HCT116 (cell line): Measurements from ENCODE around the gene COL23A1. TPM values are rescaled to one million over a fixed set of nuclear protein-coding genes. Genes with fewer than 3 reads are reported as not detected.

ENCODE experiments used
- ATAC-seq: fragments of 200-7000 bp; cut with Tn5 transposase; 2 replicates; pipeline ENCODE4 v1.9.1; 2020; ENCODE audit warnings: mild to moderate bottlenecking, moderate library complexity
- BruUV-seq: library from RNA; stranded (reverse); fragments of 400-500 nt; replicated peaks from 2 replicates; lab custom pipeline; 2021; lab: Mats Ljungman, UMichigan
- CTCF ChIA-PET: fragments of 300-600 bp; sonication (Branson Sonifier 250); formaldehyde crosslinking; loops from one replicate; lab custom pipeline; 2021; ENCODE audit warnings: antibody characterized with exemption; lab: Charles Lee
- POLR2A ChIA-PET: fragments of 300-600, 350-600 bp; sonication (Branson Sonifier 250); formaldehyde crosslinking; loops from one replicate; lab custom pipeline; 2021; ENCODE audit warnings: antibody characterized with exemption; lab: Charles Lee
- RAD21 ChIA-PET, 2 experiments: fragments of 300-600 bp; sonication (Branson Sonifier 250); formaldehyde crosslinking; loops; one replicate each; lab custom pipeline; 2023; ENCODE audit warnings: low total read pairs in 2 of 2; ENCODE audit not compliant: uncharacterized antibody in 2 of 2, unreplicated experiment in 2 of 2, low non-redundant PET in 1 of 2; lab: Charles Lee
- DNase-seq: peaks from one replicate; pipeline ENCODE4 v3.0.0-alpha.2; 2010; ENCODE audit warnings: low read depth, low spot score
- H2AFZ ChIP-seq: fragments of 200-600 bp; shearing (Covaris generic), sonication (generic); 2 replicates; pipeline ENCODE4 v1.6.1; 2017; ENCODE audit warnings: low read depth, mixed run types, mixed read lengths, antibody characterized with exemption, low read length; ENCODE audit not compliant: poor library complexity, severe bottlenecking
- H3K27ac ChIP-seq: 2 replicates; pipeline ENCODE4 v1.5.1; 2012; ENCODE audit warnings: low read depth, low read length
- H3K27me3 ChIP-seq: fragments of 200-600 bp; sonication (generic); 2 replicates; pipeline ENCODE4 v1.6.1; 2016; ENCODE audit warnings: mixed run types, low read length, mixed read lengths; ENCODE audit not compliant: insufficient read depth
- H3K36me3 ChIP-seq, 2 experiments: fragments of 200-500 bp in 1 of 2; fragments of 200-600 bp in 1 of 2; sonication (Bioruptor generic) in 1 of 2; sonication (generic) in 1 of 2; 2 replicates each; pipeline versions ENCODE4 v1.5.1 to v1.6.1; 2014 to 2016; ENCODE audit warnings: low read length in 2 of 2, inconsistent platforms in 1 of 2, mixed read lengths in 1 of 2, mixed run types in 1 of 2; ENCODE audit not compliant: insufficient read depth in 2 of 2, control insufficient read depth in 1 of 2
- H3K4me1 ChIP-seq, 2 experiments: fragments of 200-600 bp in 1 of 2; sonication (generic) in 1 of 2; 2 replicates each; pipeline versions ENCODE4 v1.5.1 to v1.6.1; 2012 to 2017; ENCODE audit warnings: low read length in 2 of 2, inconsistent platforms in 1 of 2, mild to moderate bottlenecking in 1 of 2, mixed read lengths in 1 of 2, mixed run types in 1 of 2, moderate library complexity in 1 of 2; ENCODE audit not compliant: insufficient read depth in 2 of 2, control insufficient read depth in 1 of 2
- H3K4me2 ChIP-seq: fragments of 200-600 bp; sonication (generic); 2 replicates; pipeline ENCODE4 v1.6.1; 2017; ENCODE audit warnings: mixed run types, low read length, mixed read lengths
- H3K4me3 ChIP-seq, 2 experiments: fragments of 200-600 bp in 1 of 2; sonication (generic) in 1 of 2; replicated peaks in 1 of 2; 2 replicates each; pipeline ENCODE4 v1.5.1; 2011 to 2016; ENCODE audit warnings: low read length in 2 of 2, control low read depth in 1 of 2, low read depth in 1 of 2, mild to moderate bottlenecking in 1 of 2, mixed read lengths in 1 of 2, mixed run types in 1 of 2
- H3K79me2 ChIP-seq: fragments of 200-600 bp; sonication (generic); 2 replicates; pipeline ENCODE4 v1.6.1; 2017; ENCODE audit warnings: mild to moderate bottlenecking, mixed run types, low read length, moderate library complexity, mixed read lengths; ENCODE audit not compliant: insufficient read depth
- H3K9ac ChIP-seq: fragments of 200-600 bp; sonication (generic); 2 replicates; pipeline ENCODE4 v1.6.1; 2016; ENCODE audit warnings: low read length, mixed read lengths
- H3K9me2 ChIP-seq: fragments of 200-600 bp; sonication (generic), shearing (Covaris generic); 2 replicates; pipeline ENCODE4 v1.6.1; 2017; ENCODE audit warnings: mixed run types, mild to moderate bottlenecking, moderate library complexity; ENCODE audit not compliant: insufficient read depth
- H3K9me3 ChIP-seq, 2 experiments: fragments of 200-500 bp in 1 of 2; fragments of 200-600 bp in 1 of 2; sonication (Bioruptor generic) in 1 of 2; sonication (generic) in 1 of 2; 2 replicates each; pipeline ENCODE4 v1.6.1; 2014 to 2017; ENCODE audit warnings: low read length in 2 of 2, mixed read lengths in 2 of 2, inconsistent platforms in 1 of 2, low read depth in 1 of 2, mild to moderate bottlenecking in 1 of 2, mixed run types in 1 of 2, moderate library complexity in 1 of 2; ENCODE audit not compliant: control insufficient read depth in 1 of 2, insufficient read depth in 1 of 2
- H4K20me1 ChIP-seq: fragments of 200-600 bp; sonication (generic), shearing (Covaris generic); 2 replicates; pipeline ENCODE4 v1.6.1; 2017; ENCODE audit warnings: mixed run types, mild to moderate bottlenecking, moderate library complexity; ENCODE audit not compliant: insufficient read depth
- ATF3 ChIP-seq: IDR thresholded peaks from 2 replicates; pipeline ENCODE4 v1.6.1; 2012
- RAD21 ChIP-seq: IDR thresholded peaks from 2 replicates; pipeline ENCODE4 v1.6.1; 2012; ENCODE audit warnings: low read depth, mild to moderate bottlenecking
- SIN3A ChIP-seq: IDR thresholded peaks from 2 replicates; pipeline ENCODE4 v1.6.1; 2012; ENCODE audit warnings: low read depth
- TCF7L2 ChIP-seq: IDR thresholded peaks from 2 replicates; pipeline ENCODE4 v1.7.0; 2011; ENCODE audit warnings: borderline replicate concordance, inconsistent platforms; ENCODE audit not compliant: insufficient read depth, insufficient read length; ENCODE audit errors: extremely low read depth
- ZFX ChIP-seq: fragments of 450-650 bp; IDR thresholded peaks from 2 replicates; pipeline ENCODE4 v1.6.1; 2017
- intact Hi-C: fragments of 100-400 bp; cut with micrococcal nuclease; formaldehyde crosslinking; loops from 2 replicates; pipeline ENCODE4 v1.10.0; 2022
- total RNA-seq: library from RNA; stranded (reverse); gene quantifications from one replicate; pipeline ENCODE4 v1.2.1, GENCODE V29; 2021; ENCODE audit not compliant: unreplicated experiment

Gene COL23A1
- total RNA-seq, 1 experiment from 2014 or later, result not detected

GRCh38 chr5:178514851-178515418 is 75.3 kb downstream of the COL23A1 start:
- Histone ChIP-seq H3K4me1 (no peaks in the 10 kb centered on the region), H3K9me3 (no peaks in the 10 kb centered on the region), H3K27ac (no peak overlapping the region)
- POLR2A ChIA-PET, result no interaction called here
- DNase-seq, result no peak
- TF ChIP-seq SIN3A, result no peak
- TF ChIP-seq, all 23 proteins: peak for 0
- H3K9ac ChIP-seq, result no peak overlapping the region
- H3K9me2 ChIP-seq, result no peaks in the 10 kb centered on the region
- no peak overlapping the region for H3K4me2 ChIP-seq
- no peak overlapping the region for H3K4me3 ChIP-seq
- no peaks in the 10 kb centered on the region for H4K20me1 ChIP-seq
- intact Hi-C loops, result no loop called here
- ATAC-seq, result no peak
- H3K27me3 ChIP-seq, result peaks cover 32% of the 10 kb centered on the region
- no peak overlapping the region for H2AFZ ChIP-seq
- no peaks in the 10 kb centered on the region for H3K36me3 ChIP-seq
- no TSS peak for BruUV-seq
- RAD21 ChIA-PET, result no interaction called here
- CTCF ChIA-PET, result no interaction called here
- no peaks in the 10 kb centered on the region for H3K79me2 ChIP-seq

GRCh38 chr5:178511172-178511571 is 79.0 kb downstream of the COL23A1 start:
- DNase-seq, result no peak
- intact Hi-C loops, result no loop called here
- no peaks in the 10 kb centered on the region for H3K36me3 ChIP-seq
- TF ChIP-seq RAD21 (no peak), ATF3 (no peak), TCF7L2 (no peak), ZFX (no peak)
- ChIA-PET POLR2A (no interaction called here), CTCF (no interaction called here), RAD21 (no interaction called here)
- no peak overlapping the region for H2AFZ ChIP-seq
- H3K9ac ChIP-seq, result no peak overlapping the region
- H4K20me1 ChIP-seq, result no peaks in the 10 kb centered on the region
- H3K27me3 ChIP-seq, result peaks cover 32% of the 10 kb centered on the region
- no peaks in the 10 kb centered on the region for H3K9me2 ChIP-seq
- H3K9me3 ChIP-seq, result peaks cover 0 to 7% of the 10 kb centered on the region in 2 experiments; a peak in 2 of 4 replicates
- BruUV-seq, result no TSS peak
- H3K4me1 ChIP-seq, result no peaks in the 10 kb centered on the region
- no peak overlapping the region for H3K4me2 ChIP-seq
- H3K79me2 ChIP-seq, result no peaks in the 10 kb centered on the region
- H3K27ac ChIP-seq, result no peak overlapping the region
- no peak overlapping the region for H3K4me3 ChIP-seq
- ATAC-seq, result no peak
